ENCODE results near the gene TWSG1. TPM values are rescaled to one million over a fixed set of nuclear protein-coding genes. Genes with fewer than 3 reads are reported as not detected.

The TWSG1 gene
- total and polyA plus RNA-seq, 2 donors (not counting 3 experiments of a cell fraction or from before 2014, with no cell fraction given) = 52.4 to 57.4 TPM

GRCh38 chr18:9304388-9305070 lies 30.0 kb upstream of the TWSG1 start:
- Histone ChIP-seq H3K9ac (replicated peaks; ENCODE audit: extremely low read depth, insufficient read depth, low read length) (no peak overlapping the region), H3K79me2 (ENCODE audit: control insufficient read depth, insufficient read depth, low read length) (no peaks in the 10 kb centered on the region), H3K4me3 (replicated peaks in 1 of 3; ENCODE audit: insufficient read depth in 1 of 3, low read depth in 1 of 3, low read length in 3 of 3) (no peak overlapping the region), H3K9me1 (replicated peaks; ENCODE audit: control insufficient read depth, extremely low read depth, insufficient read depth, low read length) (no peaks in the 10 kb centered on the region), H2AFZ (ENCODE audit: low read depth, low read length) (no peak overlapping the region), H3K9me3 (replicated peaks; ENCODE audit: control insufficient read depth, insufficient read depth, low read length) (peaks cover 4% of the 10 kb centered on the region), H3K27ac (ENCODE audit: insufficient read depth, low read depth, low read length) (no peak overlapping the region), H3K4me1 (ENCODE audit: control insufficient read depth, extremely low read depth, insufficient read depth, low read length) (no peaks in the 10 kb centered on the region), H3K36me3 (ENCODE audit: control insufficient read depth in 2 of 2, extremely low read depth in 1 of 2, insufficient read depth in 2 of 2, low read length in 2 of 2) (no peaks in the 10 kb centered on the region), H3K4me2 (ENCODE audit: insufficient read depth, low read length) (no peak overlapping the region), H4K20me1 (replicated peaks; ENCODE audit: control insufficient read depth, extremely low read depth, insufficient read depth, low read length) (no peaks in the 10 kb centered on the region), H3K27me3 (ENCODE audit: control insufficient read depth in 2 of 2, insufficient read depth in 2 of 2, low read length in 2 of 2) (no peaks in the 10 kb centered on the region)
- POLR2A ChIA-PET = no interaction called here
- TF ChIP-seq GATA2 (IDR thresholded peaks at IDR 0.05; ENCODE audit: insufficient read depth, insufficient read length, low read depth, low read length) = no peak
- TF ChIP-seq POLR2AphosphoS5 (IDR thresholded peaks at IDR 0.05; ENCODE audit: insufficient read depth, low read depth, low read length) = no peak
- no peak for TF ChIP-seq MAX (IDR thresholded peaks at IDR 0.05; ENCODE audit: insufficient read depth, insufficient read length)
- no peak for TF ChIP-seq POLR2A (IDR thresholded peaks at IDR 0.05; ENCODE audit: low read depth, low read length)
- TF ChIP-seq JUN (IDR thresholded peaks at IDR 0.05; ENCODE audit: borderline replicate concordance, insufficient read depth, insufficient read length, low read depth) = no peak
- no peak for TF ChIP-seq FOS (IDR thresholded peaks at IDR 0.05; ENCODE audit: borderline replicate concordance, insufficient read depth, low read length)
- no TSS peak for BruUV-seq (replicated peaks)
- no peak for DNase-seq (ENCODE audit: low read depth, low spot score)
- intact Hi-C loops (cut with micrococcal nuclease) = no loop called here
- no peak for FAIRE-seq
- dilution Hi-C loops (cut with MboI; ENCODE audit: extremely low pct_ligation_motif_present, low sequenced_read_pairs) = no loop called here
- CTCF ChIA-PET = interaction anchor here (1.2 kb wide), 1 partner anchor 14 kb away, joined by 3 read pairs; no protein-coding TSS in a partner anchor

- POLR2A ChIA-PET = no interaction called here
- no peak for FAIRE-seq
Measured at GRCh38 chr18:9319333-9319732, 15.2 kb upstream of the TWSG1 start.

More at GRCh38 chr18:9319333-9319732, 15.2 kb upstream of the TWSG1 start:
- no peak for DNase-seq (ENCODE audit: low read depth, low spot score)
- Histone ChIP-seq H3K27me3 (ENCODE audit: control insufficient read depth in 2 of 2, insufficient read depth in 2 of 2, low read length in 2 of 2) (no peaks in the 10 kb centered on the region), H4K20me1 (replicated peaks; ENCODE audit: control insufficient read depth, extremely low read depth, insufficient read depth, low read length) (no peaks in the 10 kb centered on the region), H3K4me1 (ENCODE audit: control insufficient read depth, extremely low read depth, insufficient read depth, low read length) (peaks cover 29% of the 10 kb centered on the region), H3K4me3 (replicated peaks in 1 of 3; ENCODE audit: insufficient read depth in 1 of 3, low read depth in 1 of 3, low read length in 3 of 3) (no peak overlapping the region), H3K36me3 (ENCODE audit: control insufficient read depth in 2 of 2, extremely low read depth in 1 of 2, insufficient read depth in 2 of 2, low read length in 2 of 2) (no peaks in the 10 kb centered on the region), H3K9me3 (replicated peaks; ENCODE audit: control insufficient read depth, insufficient read depth, low read length) (no peaks in the 10 kb centered on the region), H3K4me2 (ENCODE audit: insufficient read depth, low read length) (no peak overlapping the region), H3K9me1 (replicated peaks; ENCODE audit: control insufficient read depth, extremely low read depth, insufficient read depth, low read length) (no peaks in the 10 kb centered on the region), H3K9ac (replicated peaks; ENCODE audit: extremely low read depth, insufficient read depth, low read length) (no peak overlapping the region), H3K79me2 (ENCODE audit: control insufficient read depth, insufficient read depth, low read length) (no peaks in the 10 kb centered on the region), H2AFZ (ENCODE audit: low read depth, low read length) (no peak overlapping the region), H3K27ac (ENCODE audit: insufficient read depth, low read depth, low read length) (no peak overlapping the region)
- no TSS peak for BruUV-seq (replicated peaks)
- dilution Hi-C loops (cut with MboI; ENCODE audit: extremely low pct_ligation_motif_present, low sequenced_read_pairs) = no loop called here
- intact Hi-C loops (cut with micrococcal nuclease) = no loop called here
- no peak for TF ChIP-seq POLR2A (IDR thresholded peaks at IDR 0.05; ENCODE audit: low read depth, low read length)
- TF ChIP-seq CTCF (IDR thresholded peaks at IDR 0.05; ENCODE audit: extremely low read depth in 1 of 2, insufficient read depth in 1 of 2, low read depth in 1 of 2, low read length in 2 of 2) = no peak
- no peak for TF ChIP-seq EZH2 (IDR thresholded peaks at IDR 0.05; ENCODE audit: borderline replicate concordance, low read depth, low read length, severe bottlenecking)
- no peak for TF ChIP-seq GATA2 (IDR thresholded peaks at IDR 0.05; ENCODE audit: insufficient read depth, insufficient read length, low read depth, low read length)
- TF ChIP-seq MYC (IDR thresholded peaks at IDR 0.05; ENCODE audit: low read depth, low read length) = no peak
- TF ChIP-seq FOS (IDR thresholded peaks at IDR 0.05; ENCODE audit: borderline replicate concordance, insufficient read depth, low read length) = no peak
- no peak for TF ChIP-seq JUN (IDR thresholded peaks at IDR 0.05; ENCODE audit: borderline replicate concordance, insufficient read depth, insufficient read length, low read depth)
- no peak for TF ChIP-seq MAX (IDR thresholded peaks at IDR 0.05; ENCODE audit: insufficient read depth, insufficient read length)
- no peak for TF ChIP-seq POLR2AphosphoS5 (IDR thresholded peaks at IDR 0.05; ENCODE audit: insufficient read depth, low read depth, low read length)
- CTCF ChIA-PET = interaction anchor here (0.6 to 0.9 kb wide), 2 partner anchors 15 to 117 kb away, joined by 3 read pairs; partner anchors contain the start of gene TWSG1
